PFSK-1 (cell line): ENCODE measurements around the gene MISP.

Source experiments
- FOXP2 ChIP-seq: optimal IDR thresholded peaks from 2 replicates; pipeline ENCODE3; 2011; ENCODE audit warnings: borderline replicate concordance, control low read depth, inconsistent platforms; ENCODE audit not compliant: insufficient read depth; ENCODE audit errors: extremely low read length, extremely low read depth
- POLR2AphosphoS5 ChIP-seq: IDR thresholded peaks from 2 replicates; pipeline ENCODE4 v1.6.1; 2012; ENCODE audit warnings: low read depth, mild to moderate bottlenecking, control low read depth, low read length, moderate library complexity
- SIN3A ChIP-seq: IDR thresholded peaks from 2 replicates; pipeline ENCODE4 v1.6.1; 2012; ENCODE audit warnings: mild to moderate bottlenecking, low read length, moderate library complexity, borderline replicate concordance; ENCODE audit not compliant: insufficient read depth
- TAF1 ChIP-seq: IDR thresholded peaks from 2 replicates; pipeline ENCODE4 v1.6.1; 2012; ENCODE audit warnings: low read length, control low read depth, borderline replicate concordance; ENCODE audit not compliant: insufficient read depth
- TF ChIP-seq, protein P1 (sequence below), 2 experiments: IDR thresholded peaks; 2 replicates each; pipeline versions ENCODE4 v1.6.1 to v1.8.0; 2011 to 2012; ENCODE audit warnings: low read depth in 2 of 2, low read length in 2 of 2, control low read depth in 1 of 2, inconsistent platforms in 1 of 2, mild to moderate bottlenecking in 1 of 2, moderate library complexity in 1 of 2; ENCODE audit not compliant: insufficient read depth in 1 of 2

MISP gene

DNA sequence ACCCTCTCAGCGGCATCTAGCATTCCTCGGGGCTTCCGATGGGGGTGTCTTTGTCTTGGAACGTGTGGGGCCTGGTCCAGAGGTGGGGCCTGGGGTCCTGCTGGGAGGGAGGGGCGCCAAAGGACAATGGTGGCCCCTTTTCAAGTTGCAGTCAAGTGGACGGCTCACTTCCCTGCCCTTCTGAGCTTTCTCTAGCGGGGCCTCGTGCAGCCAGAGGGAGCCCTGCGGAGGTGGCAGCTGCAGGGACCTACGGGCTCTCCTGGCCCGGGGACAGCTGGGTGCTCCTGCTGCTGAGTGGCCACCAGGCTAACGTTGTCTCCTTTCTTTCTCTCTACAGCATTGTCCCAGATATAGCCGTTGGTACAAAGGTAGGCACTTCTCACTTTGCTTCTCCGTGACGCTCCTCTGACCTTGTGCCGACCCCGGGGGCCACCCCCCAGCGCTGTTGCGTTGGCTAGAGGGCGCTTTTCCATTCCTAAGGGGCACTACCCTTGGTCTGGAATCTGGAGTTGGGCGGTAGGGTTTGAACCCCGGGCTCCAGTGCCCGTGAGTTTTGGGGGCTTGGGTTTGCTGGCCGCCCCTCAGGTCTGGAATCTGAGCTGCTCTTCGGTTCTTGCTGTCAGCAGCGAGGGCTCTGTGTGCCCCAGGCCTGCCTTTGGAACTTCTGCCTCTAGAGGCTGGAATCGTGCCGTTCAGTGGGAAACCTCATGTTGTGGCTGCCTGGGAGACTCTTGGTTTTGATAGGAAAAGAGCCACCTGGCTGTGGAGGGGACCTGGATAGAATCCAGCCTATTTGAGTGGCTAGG is 48.4 kb downstream of the MISP start:
- TF ChIP-seq POLR2AphosphoS5 (no peak), TAF1 (no peak), SIN3A (no peak), FOXP2 (no peak)
- TF ChIP-seq, protein P1, sequence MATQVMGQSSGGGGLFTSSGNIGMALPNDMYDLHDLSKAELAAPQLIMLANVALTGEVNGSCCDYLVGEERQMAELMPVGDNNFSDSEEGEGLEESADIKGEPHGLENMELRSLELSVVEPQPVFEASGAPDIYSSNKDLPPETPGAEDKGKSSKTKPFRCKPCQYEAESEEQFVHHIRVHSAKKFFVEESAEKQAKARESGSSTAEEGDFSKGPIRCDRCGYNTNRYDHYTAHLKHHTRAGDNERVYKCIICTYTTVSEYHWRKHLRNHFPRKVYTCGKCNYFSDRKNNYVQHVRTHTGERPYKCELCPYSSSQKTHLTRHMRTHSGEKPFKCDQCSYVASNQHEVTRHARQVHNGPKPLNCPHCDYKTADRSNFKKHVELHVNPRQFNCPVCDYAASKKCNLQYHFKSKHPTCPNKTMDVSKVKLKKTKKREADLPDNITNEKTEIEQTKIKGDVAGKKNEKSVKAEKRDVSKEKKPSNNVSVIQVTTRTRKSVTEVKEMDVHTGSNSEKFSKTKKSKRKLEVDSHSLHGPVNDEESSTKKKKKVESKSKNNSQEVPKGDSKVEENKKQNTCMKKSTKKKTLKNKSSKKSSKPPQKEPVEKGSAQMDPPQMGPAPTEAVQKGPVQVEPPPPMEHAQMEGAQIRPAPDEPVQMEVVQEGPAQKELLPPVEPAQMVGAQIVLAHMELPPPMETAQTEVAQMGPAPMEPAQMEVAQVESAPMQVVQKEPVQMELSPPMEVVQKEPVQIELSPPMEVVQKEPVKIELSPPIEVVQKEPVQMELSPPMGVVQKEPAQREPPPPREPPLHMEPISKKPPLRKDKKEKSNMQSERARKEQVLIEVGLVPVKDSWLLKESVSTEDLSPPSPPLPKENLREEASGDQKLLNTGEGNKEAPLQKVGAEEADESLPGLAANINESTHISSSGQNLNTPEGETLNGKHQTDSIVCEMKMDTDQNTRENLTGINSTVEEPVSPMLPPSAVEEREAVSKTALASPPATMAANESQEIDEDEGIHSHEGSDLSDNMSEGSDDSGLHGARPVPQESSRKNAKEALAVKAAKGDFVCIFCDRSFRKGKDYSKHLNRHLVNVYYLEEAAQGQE (IDR thresholded peaks at IDR 0.05; ENCODE audit: insufficient read depth in 1 of 2, low read depth in 2 of 2, low read length in 2 of 2) = no peak

DNA sequence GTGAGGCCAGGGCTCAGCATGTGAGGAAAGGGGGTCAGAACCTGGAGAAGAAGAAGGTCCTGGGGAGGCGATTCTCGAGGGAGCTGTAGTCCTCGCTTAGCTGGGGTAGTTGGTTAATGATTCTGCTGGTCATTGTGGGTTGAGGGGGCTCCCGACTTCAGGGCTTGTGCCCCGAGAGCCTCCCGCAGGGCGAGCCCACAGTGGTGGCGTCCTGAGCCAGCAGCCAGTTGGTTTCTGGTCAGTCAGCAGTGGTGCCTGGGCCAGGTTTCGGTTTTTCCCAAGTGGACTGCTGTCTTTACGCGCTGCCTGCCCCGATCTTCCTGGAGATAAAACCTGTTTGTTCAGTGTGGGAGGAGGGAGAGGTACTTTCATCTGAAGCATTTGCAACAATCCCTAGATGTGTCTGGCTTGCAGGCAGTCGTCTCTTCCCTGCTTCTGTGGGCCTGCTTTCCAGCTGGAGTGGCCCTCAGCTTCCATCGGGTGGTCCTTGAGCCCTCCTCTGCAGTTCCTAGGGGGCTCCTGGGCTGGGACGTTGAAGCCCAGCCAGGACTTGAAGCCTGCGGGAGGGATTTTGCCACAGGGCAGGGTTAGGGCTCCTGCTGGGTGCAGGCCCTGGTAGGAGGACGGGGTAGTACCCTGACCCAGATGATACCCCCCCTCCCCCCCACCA is 49.6 kb downstream of the MISP start:
- TF ChIP-seq TAF1 (no peak), SIN3A (no peak), FOXP2 (no peak), POLR2AphosphoS5 (peak; percentile 31; the same call in 1 of the 2 replicates)
- TF ChIP-seq, protein P1 (IDR thresholded peaks at IDR 0.05; ENCODE audit: insufficient read depth in 1 of 2, low read depth in 2 of 2, low read length in 2 of 2) = no peak

DNA sequence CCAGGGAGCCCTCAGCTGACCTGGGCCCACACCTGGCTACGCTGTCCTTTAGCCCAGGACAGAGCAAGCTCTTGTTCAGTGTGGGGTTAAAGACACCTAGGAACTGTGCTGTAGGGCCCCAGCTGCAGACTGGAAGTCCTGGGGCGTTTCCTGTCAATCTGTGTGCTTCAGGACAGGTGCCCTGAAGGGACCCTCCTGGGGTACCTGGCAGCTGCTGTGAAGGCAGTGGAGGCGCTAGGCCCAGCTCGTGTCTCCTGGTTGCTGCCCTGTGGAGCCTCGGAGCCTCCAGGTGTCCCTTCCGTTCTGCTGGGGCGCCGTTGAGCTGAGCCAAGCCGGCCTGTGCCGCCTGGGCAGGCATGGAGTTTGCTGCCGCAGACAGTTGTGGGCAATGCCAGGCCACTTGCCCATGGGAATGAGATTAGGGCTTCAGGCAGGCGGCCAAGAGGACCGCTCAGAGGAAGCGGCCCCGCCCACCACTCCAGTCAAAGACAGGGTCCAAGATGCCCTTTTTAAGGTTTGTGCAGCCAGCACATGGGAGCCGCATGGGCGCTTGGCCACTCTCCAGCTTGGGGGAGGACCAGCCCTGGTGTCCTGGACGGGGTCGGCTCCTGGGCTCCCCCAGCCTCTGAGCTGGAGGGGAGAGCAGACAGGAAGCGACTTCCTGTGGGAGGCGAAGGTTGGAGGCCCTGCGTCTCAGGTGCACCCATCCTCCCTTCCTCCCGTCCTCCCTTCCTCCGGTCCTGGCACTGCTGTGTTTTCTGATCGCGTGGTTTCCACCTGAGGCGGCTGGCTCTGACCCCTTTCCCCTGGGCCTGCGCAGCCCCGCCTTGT is 50.3 kb downstream of the MISP start:
- TF ChIP-seq SIN3A (peak; percentile 74; the same call in 1 of the 2 replicates), FOXP2 (peak; percentile 36), POLR2AphosphoS5 (no peak)

DNA sequence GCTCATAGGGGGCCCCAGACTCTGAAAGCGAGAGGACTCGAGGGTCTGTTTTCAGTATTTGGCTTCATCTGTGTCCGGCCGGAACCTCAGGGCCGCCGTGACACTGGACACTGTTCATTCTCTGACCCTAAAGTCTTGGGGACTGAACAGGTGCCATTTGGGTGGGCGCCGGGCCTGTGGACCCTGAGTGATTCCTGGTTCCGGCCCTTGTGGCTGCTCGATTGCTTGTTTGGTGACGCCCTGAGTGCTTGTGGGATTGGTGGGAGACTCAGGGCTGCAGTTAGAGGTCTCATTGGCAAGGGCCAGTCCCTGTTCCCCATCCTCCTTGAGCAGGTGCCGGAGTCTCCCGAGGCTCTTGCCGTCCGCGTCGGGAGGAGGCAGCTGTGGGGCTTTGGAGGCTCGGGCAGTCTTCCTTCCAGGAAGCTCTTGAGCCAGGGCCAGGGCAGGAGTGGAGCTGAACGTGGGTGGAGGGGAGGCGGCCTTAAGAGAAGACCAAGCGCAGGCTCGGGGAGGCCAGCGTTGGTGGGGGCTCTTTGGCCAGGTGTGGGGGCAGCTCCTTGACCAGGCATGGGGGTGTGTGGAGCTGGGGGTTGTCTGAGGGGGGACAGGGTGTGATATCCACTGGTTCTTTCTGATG is 51.1 kb downstream of the MISP start:
- TF ChIP-seq POLR2AphosphoS5 (no peak), SIN3A (no peak), FOXP2 (no peak), TAF1 (no peak)
- TF ChIP-seq, protein P1 (IDR thresholded peaks at IDR 0.05; ENCODE audit: insufficient read depth in 1 of 2, low read depth in 2 of 2, low read length in 2 of 2) = no peak
